Body of pancreas (tissue), 4 donors: ENCODE measurements around the gene MERTK. TPM values are rescaled to one million over a fixed set of nuclear protein-coding genes. Genes with fewer than 3 reads are reported as not detected.
"Not testable (repeated sequence)": the region's sequence is repeated elsewhere in the genome, so short reads cannot be mapped to it uniquely, and the experiment has no call there.

Source experiments
- ATAC-seq: fragments of 150-250 bp; one replicate; pipeline ENCODE4 v1.9.1; 2016
- DNase-seq, 4 donors: peaks; one replicate each; pipeline ENCODE4 v3.0.0-alpha.2; 2019
- H3K27ac ChIP-seq, 4 donors: fragments of 200-600 bp; sonication (generic); 1 replicate in 3 of 4; 2 replicates in 1 of 4; pipeline versions ENCODE4 v1.5.1 to v1.6.1; 2016 to 2019; ENCODE audit warnings: mild to moderate bottlenecking in 1 of 4, mixed read lengths in 1 of 4, moderate library complexity in 1 of 4
- H3K27me3 ChIP-seq, 2 donors: fragments of 200-600 bp; sonication (generic); one replicate each; pipeline ENCODE4 v1.6.0; 2016; ENCODE audit warnings: mild to moderate bottlenecking in 1 of 2
- H3K36me3 ChIP-seq, 2 donors: fragments of 200-600 bp; sonication (generic); replicated peaks in 1 of 2; 2 replicates each; pipeline ENCODE4 v1.5.1; 2016; ENCODE audit warnings: low read depth in 2 of 2; ENCODE audit not compliant: insufficient read depth in 1 of 2
- H3K4me1 ChIP-seq: fragments of 200-600 bp; sonication (generic); one replicate; pipeline ENCODE4 v1.6.0; 2016
- H3K4me3 ChIP-seq, 2 donors: fragments of 200-600 bp; sonication (generic); 1 replicate in 1 of 2; 2 replicates in 1 of 2; pipeline ENCODE4 v1.5.1; 2016 to 2019
- H3K9me3 ChIP-seq, 3 donors: fragments of 200-600 bp; sonication (generic); 1 replicate in 2 of 3; 2 replicates in 1 of 3; pipeline ENCODE4 v1.5.1; 2016
- POLR2A ChIP-seq, 3 donors: fragments of 450-650 bp; IDR thresholded peaks; one replicate each; pipeline ENCODE4 v1.6.1; 2016; ENCODE audit warnings: antibody characterized with exemption in 3 of 3, mild to moderate bottlenecking in 2 of 3
- WGBS, 2 donors: methylation state at CpG; one replicate each; pipeline ENCODE4 v1.1.5; 2017; 5-methylcytosine and 5-hydroxymethylcytosine counted together
- intact Hi-C: fragments of 100-400 bp; cut with DNase I; formaldehyde crosslinking; loops from one replicate; pipeline ENCODE4 v1.15.1; 2023
- total RNA-seq, 2 donors: library from RNA; depleted of rRNA; stranded (reverse); fragments of >200 nt; gene quantifications; one replicate each; pipeline ENCODE4 v1.1.0, GENCODE V29; 2016
- TF ChIP-seq, protein P1 (sequence below), 7 experiments: fragments of 450-650 bp in 4 of 7; fragments of 200-600 bp in 3 of 7; sonication (generic) in 3 of 7; IDR thresholded peaks; one replicate each; pipeline ENCODE4 v1.5.1; 2016 to 2019; ENCODE audit warnings: antibody characterized with exemption in 7 of 7

Gene MERTK
- total RNA-seq, 2 donors from 2014 or later = 7.9 to 9.6 TPM

DNA sequence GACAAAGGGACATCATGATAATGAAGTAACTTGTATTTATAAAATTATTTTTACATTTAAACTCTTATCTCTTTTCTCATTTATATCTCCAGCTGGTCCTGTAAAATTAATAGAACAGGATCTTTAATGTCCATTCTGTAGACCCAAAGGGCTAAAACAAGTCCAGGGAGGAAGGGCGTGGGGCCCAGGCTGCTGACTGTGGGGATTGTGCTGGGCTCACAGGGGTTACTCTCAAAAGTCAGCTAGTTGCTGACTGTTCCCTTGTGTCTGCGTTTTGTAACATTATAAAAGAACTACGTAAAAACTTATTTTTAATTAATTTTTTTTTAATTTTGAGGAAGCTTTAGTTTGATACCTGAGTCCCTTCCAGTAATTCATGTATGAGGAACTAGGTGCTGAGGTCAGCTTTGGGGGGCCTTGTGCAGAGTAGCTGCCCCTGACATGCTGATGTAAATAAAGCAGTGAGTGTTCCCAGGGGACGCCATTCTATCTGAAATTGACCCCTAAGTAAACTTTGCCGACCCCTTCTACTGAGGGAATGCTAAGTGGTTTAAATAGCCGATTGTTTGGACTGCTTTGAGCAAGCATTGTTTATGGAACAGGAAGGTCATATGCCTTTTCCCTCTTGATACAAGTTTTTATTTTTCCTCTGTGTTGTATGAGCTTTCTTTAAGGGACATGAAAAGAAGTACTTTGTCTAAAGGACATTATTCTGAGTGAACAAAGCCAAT is 56.4 kb downstream of the MERTK start:
- Histone ChIP-seq H3K4me3 (no peak overlapping the region), H3K27ac (no peak overlapping the region), H3K36me3 (no peaks in the 10 kb centered on the region), H3K27me3 (no peaks in the 10 kb centered on the region), H3K9me3 (no peaks in the 10 kb centered on the region), H3K4me1 (peaks cover 16% of the 10 kb centered on the region)
- TF ChIP-seq, protein P1, sequence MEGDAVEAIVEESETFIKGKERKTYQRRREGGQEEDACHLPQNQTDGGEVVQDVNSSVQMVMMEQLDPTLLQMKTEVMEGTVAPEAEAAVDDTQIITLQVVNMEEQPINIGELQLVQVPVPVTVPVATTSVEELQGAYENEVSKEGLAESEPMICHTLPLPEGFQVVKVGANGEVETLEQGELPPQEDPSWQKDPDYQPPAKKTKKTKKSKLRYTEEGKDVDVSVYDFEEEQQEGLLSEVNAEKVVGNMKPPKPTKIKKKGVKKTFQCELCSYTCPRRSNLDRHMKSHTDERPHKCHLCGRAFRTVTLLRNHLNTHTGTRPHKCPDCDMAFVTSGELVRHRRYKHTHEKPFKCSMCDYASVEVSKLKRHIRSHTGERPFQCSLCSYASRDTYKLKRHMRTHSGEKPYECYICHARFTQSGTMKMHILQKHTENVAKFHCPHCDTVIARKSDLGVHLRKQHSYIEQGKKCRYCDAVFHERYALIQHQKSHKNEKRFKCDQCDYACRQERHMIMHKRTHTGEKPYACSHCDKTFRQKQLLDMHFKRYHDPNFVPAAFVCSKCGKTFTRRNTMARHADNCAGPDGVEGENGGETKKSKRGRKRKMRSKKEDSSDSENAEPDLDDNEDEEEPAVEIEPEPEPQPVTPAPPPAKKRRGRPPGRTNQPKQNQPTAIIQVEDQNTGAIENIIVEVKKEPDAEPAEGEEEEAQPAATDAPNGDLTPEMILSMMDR (IDR thresholded peaks at IDR 0.05) = no peak
- no peak for TF ChIP-seq POLR2A (IDR thresholded peaks at IDR 0.05)
- ATAC-seq (no peak), DNase-seq (no peak)
- intact Hi-C loops = no loop called here
- 50 to 53% methylated on average over 6 of the region's 6 CpGs for WGBS, 2 donors

DNA sequence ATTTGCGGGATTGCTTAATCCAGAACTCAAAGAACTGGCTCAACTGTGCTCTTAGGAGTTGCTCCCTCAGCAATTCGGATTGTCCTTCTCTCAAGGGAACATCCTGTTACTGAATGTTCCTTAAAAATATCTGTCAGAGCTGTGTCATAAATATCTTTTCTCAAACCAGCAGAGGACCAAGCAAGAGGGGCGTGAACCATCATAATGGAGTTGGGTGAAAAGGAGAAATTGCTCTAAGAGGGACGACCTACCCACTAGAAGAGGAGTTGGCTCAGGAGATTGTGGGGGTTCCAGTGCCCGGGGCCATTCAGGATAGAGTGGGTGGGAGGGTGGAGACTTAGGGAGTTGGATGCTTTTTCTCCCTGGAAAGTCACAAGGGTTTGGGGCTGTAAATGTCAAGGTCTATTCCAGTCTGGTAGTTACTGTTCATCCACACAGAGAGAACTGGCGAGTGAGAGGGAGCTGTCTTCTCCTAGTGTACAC is 59.5 kb downstream of the MERTK start:
- DNase-seq = peak in 1 of 4 donors; percentile 51
- WGBS, 2 donors = 73 to 85% methylated on average over 6 of the region's 6 CpGs

DNA sequence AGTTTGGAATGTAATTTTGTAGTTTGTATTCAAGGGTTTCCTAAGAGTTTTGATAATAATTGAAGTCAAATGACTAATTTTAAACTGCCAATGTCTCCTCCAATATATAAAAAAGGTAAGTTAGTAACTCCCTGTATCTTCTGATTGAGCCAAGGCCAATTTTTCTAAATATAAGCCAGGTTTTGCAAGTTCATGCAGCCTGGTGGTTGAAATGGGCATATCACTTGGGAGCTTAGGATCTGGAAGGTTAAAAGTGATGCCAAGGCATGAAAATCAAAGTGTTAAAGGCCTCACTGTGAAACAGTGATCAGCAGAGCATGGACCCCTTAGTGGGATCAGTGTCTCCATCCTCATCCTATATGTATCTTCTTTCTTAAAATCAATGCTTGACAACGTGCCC is 60.5 kb downstream of the MERTK start:
- Histone ChIP-seq H3K36me3 (no peaks in the 10 kb centered on the region), H3K4me1 (peaks cover 22% of the 10 kb centered on the region), H3K27me3 (no peaks in the 10 kb centered on the region), H3K9me3 (no peaks in the 10 kb centered on the region), H3K4me3 (no peak overlapping the region), H3K27ac (peak overlapping the region in 1 of 4 donors; percentile 1)
- 83 to 88% methylated on average over 1 of the region's 1 CpG for WGBS, 2 donors
- no peak for TF ChIP-seq POLR2A (IDR thresholded peaks at IDR 0.05)
- TF ChIP-seq, protein P1 (IDR thresholded peaks at IDR 0.05) = peak in 4 of 7 experiments; percentile 8 to 17 (median 11)
- ATAC-seq (no peak), DNase-seq (no peak)
- intact Hi-C loops = no loop called here

More for the DNA sequence above, 59.5 kb downstream of the MERTK start:
- Histone ChIP-seq H3K27ac (peak overlapping the region in 2 of 4 donors; percentile 1 to 15), H3K4me3 (no peak overlapping the region), H3K9me3 (no peaks in the 10 kb centered on the region), H3K27me3 (no peaks in the 10 kb centered on the region), H3K36me3 (no peaks in the 10 kb centered on the region), H3K4me1 (peaks cover 16% of the 10 kb centered on the region)
- intact Hi-C loops = no loop called here
- peak; percentile 38 for ATAC-seq
- no peak for TF ChIP-seq POLR2A (IDR thresholded peaks at IDR 0.05)
- TF ChIP-seq, protein P1 (IDR thresholded peaks at IDR 0.05) = no peak

DNA sequence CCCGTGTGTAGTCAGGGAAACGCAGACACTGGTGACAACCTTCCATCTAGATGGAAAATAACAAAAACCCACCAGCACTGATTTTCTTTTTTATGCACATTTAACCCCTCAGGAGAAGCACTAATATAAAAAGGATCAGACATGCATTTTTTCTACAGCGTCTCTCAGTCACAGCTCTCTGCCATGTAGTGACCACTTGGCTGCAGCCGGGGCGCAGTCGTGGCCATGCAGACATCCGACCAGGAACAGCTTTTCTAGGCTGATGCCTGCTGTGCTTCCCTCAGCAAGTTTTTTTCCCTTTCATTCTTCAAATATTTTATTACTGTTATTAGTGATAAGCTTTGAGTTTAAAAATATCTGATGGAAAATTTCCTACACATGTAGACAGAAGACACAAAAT is 63.3 kb downstream of the MERTK start:
- intact Hi-C loops = no loop called here

DNA sequence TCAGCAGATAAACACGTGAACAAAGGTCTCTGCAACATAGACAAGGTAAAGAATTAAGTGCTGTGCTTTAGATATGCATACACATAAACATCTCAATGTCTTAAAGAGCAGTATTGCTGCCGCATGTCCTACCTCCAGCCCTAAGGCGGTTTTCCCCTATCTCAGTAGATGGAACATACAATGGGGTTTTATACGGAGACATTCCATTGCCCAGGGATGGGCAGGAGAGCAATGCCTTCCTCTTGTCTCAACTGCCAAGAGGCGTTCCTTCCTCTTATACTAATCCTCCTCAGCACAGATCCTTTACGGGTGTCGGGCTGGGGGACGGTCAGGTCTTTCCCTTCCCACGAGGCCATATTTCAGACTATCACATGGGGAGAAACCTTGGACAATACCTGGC is 64.7 kb downstream of the MERTK start:
- H3K4me1 ChIP-seq = peaks cover 17% of the 10 kb centered on the region
- ATAC-seq, intact Hi-C loops, H3K9me3 ChIP-seq, H3K27ac ChIP-seq, H3K27me3 ChIP-seq, H3K36me3 ChIP-seq, DNase-seq, H3K4me3 ChIP-seq: not testable (repeated sequence)
- WGBS, 2 donors = 81 to 83% methylated on average over 6 to 8 of the region's 9 CpGs

More for the DNA sequence above, 63.3 kb downstream of the MERTK start:
- ATAC-seq = no peak
- 86 to 94% methylated on average over 7 of the region's 7 CpGs for WGBS, 2 donors
- DNase-seq = no peak
- TF ChIP-seq, protein P1 (IDR thresholded peaks at IDR 0.05) = no peak
- no peak for TF ChIP-seq POLR2A (IDR thresholded peaks at IDR 0.05)
- Histone ChIP-seq H3K4me1 (peaks cover 22% of the 10 kb centered on the region), H3K9me3 (no peaks in the 10 kb centered on the region), H3K4me3 (no peak overlapping the region), H3K27me3 (no peaks in the 10 kb centered on the region), H3K27ac (no peak overlapping the region), H3K36me3 (no peaks in the 10 kb centered on the region)

DNA sequence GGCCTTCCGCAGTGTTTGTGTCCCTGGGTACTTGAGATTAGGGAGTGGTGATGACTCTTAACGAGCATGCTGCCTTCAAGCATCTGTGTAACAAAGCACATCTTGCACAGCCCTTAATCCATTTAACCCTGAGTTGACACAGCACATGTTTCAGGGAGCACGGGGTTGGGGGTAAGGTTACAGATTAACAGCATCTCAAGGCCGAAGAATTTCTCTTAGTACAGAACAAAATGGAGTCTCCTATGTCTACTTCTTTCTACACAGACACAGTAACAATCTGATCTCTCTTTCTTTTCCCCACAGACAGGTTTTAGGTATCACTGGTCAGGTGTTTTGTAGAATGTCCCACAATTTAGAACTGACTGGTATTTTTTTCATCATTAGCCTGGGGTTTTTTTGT is 65.1 kb downstream of the MERTK start:
- H3K27ac ChIP-seq, H3K36me3 ChIP-seq, H3K27me3 ChIP-seq, H3K4me3 ChIP-seq, DNase-seq, intact Hi-C loops, ATAC-seq, H3K9me3 ChIP-seq: not testable (repeated sequence)
- peaks cover 13% of the 10 kb centered on the region for H3K4me1 ChIP-seq
- WGBS, 2 donors = 23 to 28% methylated on average over 4 of the region's 4 CpGs
